HG03354 (cell line): ENCODE data around the gene LRRC45.
A peak's percentile ranks its signal among the peaks of the same experiment; 100 is the strongest.

ENCODE experiments used
- ATAC-seq: cut with Tn5 transposase; IDR thresholded peaks from one replicate; pipeline ENCODE4 v1.9.1; 2021; ENCODE audit warnings: mild to moderate bottlenecking; ENCODE audit not compliant: unreplicated experiment, poor library complexity, severe bottlenecking

The LRRC45 gene

DNA sequence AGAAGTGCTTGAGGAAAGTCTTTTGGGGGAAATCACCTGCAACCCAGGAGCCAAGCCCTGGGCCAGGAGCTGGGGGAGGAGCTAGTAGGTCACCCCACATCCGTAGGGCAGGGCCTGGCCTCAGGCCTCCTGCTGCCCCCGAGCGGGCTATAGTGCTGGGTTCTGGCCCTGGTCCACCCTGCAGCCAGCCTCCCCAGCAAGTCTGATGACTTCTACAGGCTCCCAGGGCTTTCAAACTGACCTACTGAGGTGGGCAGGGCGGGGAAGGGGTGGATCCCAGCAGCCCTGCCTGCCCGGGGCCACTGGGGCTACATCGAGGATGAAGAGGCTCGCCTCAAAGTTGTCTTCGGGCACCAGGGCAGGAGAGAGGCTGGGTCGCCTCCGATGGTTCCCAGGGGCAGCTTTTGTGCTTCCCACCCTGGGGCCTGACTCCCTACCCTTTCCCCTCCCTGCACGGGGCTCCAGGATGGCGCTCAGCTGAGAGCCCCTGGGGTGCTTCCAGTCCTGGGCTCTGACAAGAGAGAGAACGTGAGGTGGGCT lies 5.4 kb upstream of the LRRC45 start:
- no peak for ATAC-seq

DNA sequence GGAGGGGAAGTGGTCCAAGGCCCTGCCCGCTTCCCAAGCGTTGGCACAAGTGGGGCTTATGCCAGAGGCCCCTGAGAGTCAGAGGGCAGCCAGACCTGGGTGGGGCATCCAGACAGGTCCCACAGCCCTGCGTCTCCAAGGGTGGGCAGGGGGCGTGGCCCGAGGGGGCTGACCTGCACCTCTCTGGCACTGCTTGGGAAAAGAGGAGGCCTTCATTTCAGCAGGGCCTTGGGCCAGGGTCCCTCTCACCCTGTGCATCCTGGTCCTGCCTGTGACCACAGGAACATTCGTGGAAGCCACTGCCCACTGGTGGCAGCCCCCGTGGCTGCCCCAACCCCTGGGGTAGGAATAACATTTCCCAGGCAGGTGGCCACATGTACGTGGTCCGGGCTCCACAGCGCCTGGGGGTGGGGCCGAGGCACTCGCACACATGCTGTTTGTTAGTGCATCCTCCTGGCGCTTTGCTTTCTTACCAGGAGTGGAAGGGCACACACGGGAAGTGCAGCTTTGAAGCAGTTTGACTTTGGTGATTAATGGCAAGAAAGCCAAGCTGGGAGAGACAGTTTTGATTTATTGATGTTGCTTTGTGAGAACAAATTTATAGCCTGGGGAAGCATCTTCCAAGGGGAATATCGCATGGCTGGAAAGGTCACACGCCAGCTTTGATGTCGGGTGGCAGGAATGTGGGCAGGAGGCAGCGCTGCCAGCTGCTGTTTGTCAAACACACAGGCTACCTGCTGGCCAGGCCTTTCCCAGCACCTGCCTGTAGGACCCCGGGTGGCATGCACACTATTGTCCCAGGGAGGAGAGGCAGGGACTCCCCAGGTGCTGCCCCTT lies 4.7 kb upstream of the LRRC45 start:
- ATAC-seq, result no peak

DNA sequence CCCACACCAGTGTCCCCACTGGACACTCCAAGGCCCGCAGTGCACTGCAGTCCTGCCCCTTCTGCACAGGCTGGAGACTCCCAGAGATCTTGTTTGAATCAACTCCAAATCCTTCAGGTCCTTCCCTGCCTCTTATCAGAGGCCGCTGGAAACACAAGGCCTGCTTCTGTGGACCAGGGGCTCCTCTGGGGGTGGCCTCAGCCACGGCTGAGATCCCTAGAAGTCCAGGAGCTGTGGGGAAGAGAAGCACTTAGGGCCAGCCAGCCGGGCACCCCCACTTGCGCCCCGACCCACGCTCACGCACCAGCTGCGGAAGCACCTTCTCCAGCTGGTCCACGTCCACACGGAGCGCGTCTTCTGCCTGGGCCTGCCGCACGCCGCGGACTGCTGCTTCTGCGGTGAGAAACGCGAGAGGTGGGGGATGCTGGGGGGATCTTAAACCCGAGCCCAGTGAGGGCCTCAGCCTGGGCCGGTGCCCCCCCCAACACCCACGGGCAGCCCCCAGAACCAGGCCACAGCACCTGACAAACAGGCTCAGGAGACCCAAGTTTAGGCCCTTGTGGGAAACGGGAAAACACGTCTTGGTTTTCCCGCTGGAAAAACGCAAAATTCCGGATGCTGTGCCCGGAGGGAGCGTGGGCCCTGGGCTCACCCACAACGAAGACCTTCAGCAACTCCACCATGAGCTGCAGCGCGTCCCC lies 4.0 kb upstream of the LRRC45 start:
- no peak for ATAC-seq

DNA sequence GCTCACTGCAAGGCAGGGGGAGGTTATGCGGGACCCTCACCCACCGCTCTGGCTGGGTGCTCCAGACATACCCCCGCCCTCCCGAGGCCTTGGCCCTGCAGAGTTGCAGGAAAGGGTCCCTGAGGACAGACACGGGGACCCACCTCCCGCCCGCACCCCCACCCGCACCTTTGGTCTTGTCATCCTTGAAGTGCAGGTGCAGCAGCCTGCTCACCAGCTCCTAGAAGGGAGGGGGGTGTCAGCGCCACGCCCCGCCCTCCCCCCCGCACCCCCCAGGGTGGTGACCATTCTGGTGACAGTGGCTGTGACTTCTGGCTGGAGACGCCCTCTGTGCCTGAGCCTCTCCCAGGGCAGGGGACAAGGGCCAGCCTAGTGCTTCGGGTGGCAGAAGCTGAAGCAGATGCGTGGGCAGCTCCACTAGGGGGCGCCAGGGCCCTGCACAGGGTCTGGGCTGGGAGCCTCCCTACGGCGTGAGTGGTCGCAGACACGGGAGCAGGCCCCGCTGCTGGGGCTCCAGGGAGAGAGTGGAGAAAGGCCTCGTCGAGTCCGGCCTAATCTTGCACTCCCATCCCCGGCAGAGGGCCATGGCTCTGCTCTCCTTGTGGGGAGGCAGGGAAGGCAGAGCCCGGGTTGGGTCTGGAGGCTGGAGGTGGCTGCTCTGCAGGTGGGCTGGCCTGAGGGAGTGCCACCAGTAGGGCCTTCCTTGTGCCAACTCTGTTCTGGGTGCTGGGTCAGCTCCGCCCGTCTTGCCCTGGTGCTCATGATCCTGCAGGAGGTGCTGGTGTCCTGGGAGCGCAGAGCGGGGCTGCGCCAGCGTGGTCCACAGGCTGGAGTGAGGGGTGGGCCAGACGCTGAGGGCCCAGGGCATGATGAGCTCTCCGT lies 3.2 kb upstream of the LRRC45 start:
- ATAC-seq, result no peak

DNA sequence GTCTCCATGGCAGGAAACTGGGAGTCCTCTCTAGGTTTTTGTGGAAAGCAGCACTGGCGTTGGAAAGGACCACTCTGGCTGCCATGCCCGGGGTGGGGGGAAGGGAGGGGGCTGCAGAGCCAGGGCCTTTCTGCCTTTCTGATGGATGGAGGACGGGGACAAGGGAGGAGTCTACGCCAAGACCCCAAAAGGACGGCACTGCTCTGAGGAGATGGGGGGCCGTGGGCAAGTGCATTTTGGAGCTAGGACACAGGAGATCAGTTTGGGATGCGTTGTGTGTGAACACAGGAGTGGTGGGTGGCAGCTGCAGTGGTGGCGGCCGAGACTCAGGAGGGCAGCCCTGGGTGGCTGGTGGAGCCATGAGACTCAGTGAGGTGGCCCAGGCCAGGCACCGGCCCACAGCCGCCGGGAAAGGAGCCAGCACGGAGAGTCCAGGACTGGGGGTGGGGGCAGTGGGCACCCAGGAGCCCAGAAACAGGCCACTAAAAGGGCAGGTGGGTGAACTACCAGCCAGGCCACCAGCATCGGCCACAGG lies 2.5 kb upstream of the LRRC45 start:
- no peak for ATAC-seq

DNA sequence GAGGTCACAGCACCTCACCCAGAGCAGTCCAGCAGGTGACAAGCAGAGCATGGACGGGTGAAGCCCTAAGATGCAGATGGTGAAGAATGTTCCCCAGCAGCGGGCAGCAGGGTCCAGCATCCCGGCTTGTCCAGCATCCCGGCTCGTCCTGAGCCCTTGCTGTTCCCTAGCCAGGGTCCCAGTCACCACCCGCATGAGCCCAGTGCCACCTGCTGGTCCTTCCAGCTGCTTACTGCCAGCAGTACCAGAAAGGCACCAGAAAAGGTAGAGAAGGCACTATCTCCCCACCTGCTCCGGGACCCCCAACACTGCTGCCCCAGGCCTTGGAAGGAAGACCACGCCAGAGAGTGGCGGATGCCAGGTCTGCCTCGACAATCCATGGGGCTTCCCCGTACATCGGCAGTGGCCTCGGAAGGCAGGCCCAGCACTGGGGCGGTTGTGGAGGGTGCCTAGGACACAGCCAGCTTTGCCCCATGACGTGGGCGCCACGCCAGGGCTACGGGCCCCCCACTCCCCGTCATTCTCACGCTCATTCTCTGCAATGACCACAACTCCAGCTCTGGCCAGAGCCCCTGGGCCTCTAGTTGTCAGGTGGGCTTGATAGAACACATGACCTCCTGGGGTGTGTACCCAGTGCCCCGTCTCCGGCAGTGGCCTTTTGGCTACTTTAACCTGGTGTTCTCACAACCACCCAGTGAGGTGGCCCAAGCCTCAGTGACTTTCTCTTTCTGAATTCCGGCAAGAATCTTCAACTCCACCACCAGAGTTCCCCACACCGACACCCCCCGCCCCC lies 1.8 kb upstream of the LRRC45 start:
- no peak for ATAC-seq

DNA sequence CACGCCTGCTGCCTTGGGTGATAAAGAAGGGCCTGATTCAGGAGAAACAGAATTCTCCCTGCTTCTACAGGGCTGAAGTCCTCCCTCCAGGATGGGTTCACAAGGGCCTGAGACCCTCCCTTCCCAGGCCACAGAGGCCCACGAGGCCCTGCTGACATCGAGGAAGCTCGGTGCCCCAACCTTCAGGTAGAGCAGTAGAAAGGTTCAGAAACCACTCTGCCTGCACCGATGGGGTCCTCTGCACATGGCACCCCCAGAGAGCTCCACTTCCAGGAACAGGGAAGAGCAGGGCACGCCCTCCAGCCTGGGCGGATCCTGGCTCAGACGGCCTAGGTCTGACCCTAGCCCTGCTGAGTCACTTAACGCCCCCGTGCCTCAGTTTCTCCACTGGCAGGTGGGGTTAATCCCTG lies 1.2 kb upstream of the LRRC45 start:
- ATAC-seq, result no peak

DNA sequence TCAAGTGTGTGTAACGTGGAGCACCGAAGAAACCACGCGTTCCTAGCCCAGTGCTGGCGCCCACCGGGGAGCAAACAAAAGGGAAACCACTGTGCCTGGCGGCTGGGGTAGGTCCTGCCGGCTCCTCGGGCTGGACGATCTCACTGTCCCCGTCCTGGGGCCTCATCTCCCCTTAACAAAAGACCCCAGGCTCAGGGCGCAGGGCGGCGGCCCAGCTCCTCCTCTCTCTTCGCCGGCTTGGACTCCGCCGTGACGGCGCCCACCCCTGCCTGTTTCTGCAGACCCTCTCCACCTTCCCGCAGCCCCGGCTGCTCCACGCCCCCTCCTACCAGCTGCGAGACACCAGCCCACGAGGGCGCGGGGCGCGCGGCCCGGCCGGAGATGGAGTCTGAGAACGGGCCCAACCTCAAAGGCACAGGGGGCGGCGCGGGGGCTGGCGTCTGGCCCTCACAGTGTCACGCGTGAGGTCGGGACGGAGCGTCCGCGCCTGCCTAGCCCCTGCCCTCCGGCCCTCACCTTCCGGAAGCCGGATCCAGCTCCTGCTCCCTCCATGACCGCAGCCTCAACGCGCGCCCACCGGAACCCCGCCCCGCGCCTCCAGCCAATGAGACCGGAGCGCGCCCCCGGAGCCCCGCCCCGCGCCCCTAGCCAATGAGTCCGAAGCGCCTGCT lies 660 bp upstream of the LRRC45 start, which contains the start of gene CENPX:
Gene CENPX, minus strand, starts transcription at position 569 of the 671 bp plus-strand sequence. Its CDS starts 17 bp downstream, at position 552.
- no peak for ATAC-seq

DNA sequence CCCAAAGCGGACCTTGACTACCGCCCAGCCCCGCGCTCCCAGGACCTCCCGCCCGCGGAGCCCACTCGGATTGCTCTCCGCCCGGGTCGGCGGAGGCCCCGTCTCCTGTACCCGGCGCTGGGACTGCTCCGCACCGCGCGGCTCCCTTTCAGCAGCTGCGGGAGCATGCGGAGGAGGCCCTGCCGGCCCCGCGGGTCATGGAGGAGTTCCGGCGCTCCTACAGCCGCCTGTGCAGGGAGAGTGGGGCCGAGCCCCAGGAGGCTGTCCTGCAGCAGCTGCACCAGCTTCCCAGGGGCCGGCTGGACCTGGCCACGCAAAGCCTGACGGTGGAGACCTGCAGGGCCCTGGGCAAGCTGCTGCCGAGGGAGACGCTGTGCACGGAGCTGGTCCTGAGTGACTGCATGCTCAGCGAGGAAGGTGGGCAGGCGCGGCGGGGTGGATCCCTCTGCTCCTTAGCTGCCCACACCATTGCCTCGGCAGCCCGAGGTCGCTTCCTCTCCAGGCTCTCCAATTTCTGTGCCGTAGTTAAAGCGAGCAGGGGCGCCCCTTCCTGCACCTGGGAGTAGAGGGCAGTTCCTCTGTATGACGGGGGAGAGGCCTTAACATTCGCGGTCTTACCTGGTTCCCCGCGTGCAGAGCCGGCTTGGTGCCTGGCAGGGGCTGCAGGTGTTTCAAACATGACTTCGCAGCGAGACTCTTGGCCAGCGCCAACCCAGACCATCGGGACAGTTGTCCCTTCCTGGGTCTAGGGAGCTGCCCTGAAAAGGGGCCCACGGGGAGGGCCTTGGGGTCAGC lies 539 bp downstream of the LRRC45 start:
- peak; percentile 8 for ATAC-seq

DNA sequence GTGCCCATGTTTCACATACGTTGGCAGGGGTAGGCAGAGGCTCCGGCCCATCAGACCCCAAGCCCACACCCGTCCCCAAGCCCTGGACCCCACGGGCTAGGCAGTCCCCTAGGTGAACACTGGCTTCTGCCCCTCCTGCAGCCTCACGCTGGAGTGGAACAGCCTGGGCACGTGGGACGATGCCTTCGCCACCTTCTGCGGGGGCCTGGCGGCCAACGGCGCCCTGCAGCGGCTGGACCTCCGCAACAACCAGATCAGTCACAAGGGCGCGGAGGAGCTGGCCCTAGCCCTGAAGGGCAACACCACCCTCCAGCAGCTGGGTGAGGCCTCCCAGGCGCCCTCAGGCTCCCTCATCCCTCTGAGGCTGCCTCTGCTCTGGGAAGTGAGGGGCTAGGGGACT lies 1.8 kb downstream of the LRRC45 start:
- no peak for ATAC-seq

DNA sequence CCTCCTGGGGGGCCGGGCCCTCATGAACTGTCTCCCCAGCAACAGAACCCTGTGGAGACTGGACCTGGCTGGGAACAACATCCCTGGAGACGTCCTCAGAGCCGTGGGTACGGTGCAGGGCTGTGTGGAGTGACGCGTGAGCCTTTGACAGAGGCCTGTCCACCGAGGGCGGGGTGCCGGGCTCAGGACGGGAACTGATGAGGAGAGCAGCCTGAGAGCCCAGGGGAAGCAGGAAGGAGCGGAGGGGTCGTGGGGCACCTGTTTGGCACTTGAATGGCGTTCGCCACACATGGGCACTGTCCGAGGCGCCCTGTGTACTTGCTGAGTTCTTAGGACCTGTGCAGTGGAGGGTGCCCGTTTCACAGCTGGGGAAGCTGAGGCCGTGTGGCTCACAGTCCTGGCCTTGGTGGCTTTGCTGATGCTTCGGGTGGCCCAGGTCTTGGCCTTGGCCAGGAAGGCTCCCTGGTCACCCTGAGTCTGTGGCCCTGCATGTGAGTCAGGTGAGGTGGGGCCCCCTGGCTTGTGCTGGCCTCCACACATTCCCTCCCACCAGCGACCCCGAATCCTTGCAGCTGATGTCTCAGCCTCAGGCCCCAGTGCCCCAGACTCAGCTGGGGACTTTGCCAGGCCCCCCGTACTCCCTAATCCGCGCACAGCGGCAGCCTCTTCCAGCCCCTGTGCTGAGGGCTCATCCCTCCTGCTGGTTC lies 2.4 kb downstream of the LRRC45 start:
- ATAC-seq, result no peak

DNA sequence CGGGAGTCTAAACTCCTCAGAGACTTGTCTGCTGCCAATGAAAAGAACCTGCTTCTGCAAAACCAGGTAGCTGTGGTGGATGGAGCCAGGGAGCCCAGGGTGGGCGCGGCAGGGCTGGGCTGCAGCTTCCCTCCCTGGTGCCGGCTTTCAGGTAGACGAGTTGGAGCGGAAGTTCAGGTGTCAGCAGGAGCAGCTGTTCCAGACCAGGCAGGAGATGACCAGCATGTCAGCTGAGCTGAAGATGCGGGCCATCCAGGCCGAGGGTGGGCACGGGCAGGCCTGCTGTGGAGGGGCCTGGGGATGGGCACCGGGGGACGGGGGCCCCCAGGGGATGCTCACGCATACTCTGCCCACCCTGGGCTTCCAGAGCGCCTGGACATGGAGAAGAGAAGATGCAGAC lies 5.1 kb downstream of the LRRC45 start:
- no peak for ATAC-seq

DNA sequence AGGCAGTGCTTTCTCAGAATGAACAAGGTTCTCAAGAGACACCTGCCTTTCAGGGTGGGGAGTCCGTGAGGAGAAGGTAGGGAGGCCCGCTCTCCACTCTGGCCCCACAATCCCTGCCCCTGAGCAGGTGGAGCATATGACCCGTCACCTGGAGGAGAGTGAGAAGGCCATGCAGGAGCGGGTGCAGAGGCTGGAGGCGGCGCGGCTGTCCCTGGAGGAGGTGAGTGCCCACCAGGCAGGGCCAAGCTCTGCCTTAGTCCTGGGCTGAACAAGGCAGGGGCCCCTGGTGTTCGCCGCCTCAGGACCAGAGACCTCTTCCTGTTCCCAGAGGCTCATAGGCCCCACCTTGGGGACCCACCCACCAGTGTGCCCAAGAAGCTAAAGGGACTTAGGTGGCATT lies 5.9 kb downstream of the LRRC45 start:
- ATAC-seq, result no peak

DNA sequence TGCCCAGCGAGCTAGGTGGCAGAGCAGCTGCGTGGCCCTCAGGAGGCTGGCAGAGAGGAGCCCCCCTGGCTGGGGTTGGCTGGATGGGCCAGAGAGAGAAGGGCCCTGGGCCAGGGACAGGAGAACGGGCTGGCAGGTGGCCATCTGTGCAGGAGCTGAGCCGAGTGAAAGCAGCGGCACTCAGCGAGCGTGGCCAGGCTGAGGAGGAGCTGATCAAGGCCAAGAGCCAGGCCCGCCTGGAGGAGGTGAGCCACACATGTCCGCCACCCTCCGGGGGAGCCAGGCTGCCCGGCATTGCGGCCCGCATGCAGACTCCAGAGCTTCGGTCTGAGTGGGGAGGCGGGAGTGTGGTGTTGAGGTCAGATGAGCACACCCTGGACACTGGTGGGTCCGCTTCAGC lies 6.3 kb downstream of the LRRC45 start:
- ATAC-seq, result no peak

DNA sequence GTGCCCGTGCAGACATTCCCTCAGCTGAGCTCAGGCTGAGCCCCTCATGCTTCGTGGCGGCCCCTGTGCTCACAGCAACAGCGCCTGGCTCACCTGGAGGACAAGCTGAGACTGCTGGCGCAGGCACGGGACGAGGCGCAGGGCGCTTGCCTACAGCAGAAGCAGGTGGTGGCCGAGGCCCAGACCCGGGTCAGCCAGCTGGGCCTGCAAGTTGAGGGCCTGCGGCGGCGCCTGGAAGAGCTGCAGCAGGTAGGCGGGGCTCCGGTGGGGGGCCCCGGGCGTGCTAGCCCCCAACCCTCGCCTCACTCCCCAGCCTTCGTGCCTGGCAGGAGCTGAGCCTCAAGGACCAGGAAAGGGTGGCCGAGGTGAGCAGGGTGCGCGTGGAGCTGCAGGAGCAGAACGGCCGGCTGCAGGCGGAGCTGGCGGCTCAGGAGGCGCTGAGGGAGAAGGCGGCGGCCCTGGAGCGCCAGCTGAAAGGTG lies 6.9 kb downstream of the LRRC45 start:
- no peak for ATAC-seq

DNA sequence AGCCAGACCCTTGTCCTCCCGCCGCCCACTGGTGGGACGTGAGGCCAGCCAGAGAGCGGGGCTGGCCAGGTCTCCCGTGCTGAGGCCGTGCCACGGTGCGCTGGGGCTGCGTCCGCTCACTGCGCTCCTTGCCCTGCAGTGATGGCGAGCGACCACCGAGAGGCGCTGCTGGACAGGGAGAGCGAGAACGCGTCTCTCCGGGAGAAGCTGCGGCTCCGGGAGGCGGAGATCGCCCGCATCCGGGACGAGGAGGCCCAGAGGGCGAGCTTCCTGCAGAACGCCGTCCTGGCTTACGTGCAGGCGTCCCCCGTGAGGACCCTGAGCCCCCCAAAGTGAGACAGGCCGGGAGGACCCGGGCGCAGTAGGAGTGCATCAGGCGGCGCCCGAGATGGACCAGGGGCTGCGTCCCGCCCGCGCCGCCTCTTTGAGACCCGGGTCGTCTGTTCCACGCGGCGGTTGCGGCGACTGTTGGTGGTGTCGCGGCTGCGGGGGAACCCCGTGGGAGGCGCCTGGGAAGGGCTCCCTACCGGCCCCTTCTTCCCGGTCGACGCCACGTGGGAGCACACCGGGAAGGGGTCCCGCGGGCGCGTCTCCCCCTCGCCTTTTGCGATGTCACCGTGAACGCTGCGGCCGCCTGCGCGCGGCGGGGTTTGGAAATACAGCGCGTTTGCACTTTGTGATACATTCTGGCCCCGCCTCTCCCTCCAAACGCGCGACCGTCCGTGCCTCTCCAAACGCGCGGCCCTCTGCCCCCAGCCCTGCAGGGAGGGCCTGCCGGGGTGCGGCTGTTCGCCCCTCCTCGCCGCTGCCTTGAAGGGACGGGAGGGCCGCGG lies 7.6 kb downstream of the LRRC45 start:
- ATAC-seq, result peak; percentile 55
